HepG2 (cell line): ENCODE measurements around the gene ACSL6. TPM values are rescaled to one million over a fixed set of nuclear protein-coding genes. Genes with fewer than 3 reads are reported as not detected.

Experiments
- ADNP ChIP-seq: sonication (generic); formaldehyde crosslinking; IDR thresholded peaks from 2 replicates; pipeline ENCODE4 v1.4.0; 2020; ENCODE audit warnings: missing genetic modification reagents
- CHD2 ChIP-seq: IDR thresholded peaks from 2 replicates; pipeline ENCODE4 v1.6.1; 2011; ENCODE audit warnings: low read depth, low read length, improper control_type of control experiment
- CREB1 ChIP-seq, 2 experiments: fragments of 450-650 bp in 1 of 2; IDR thresholded peaks; 2 replicates each; pipeline ENCODE4 v1.6.1; 2016 to 2017; ENCODE audit warnings: control low read depth in 1 of 2, mild to moderate bottlenecking in 1 of 2, missing compliant biosample characterization in 1 of 2, missing genetic modification characterization in 1 of 2
- CREM ChIP-seq, 2 experiments: sonication (generic) in 1 of 2; formaldehyde crosslinking in 1 of 2; IDR thresholded peaks; 2 replicates each; pipeline versions ENCODE4 v1.4.0 to v1.6.1; 2016 to 2020; ENCODE audit warnings: antibody characterized with exemption in 1 of 2, mild to moderate bottlenecking in 1 of 2, missing genetic modification reagents in 1 of 2
- GPN1 ChIP-seq: sonication (generic); formaldehyde crosslinking; IDR thresholded peaks from 2 replicates; pipeline ENCODE4 v1.5.1; 2020; ENCODE audit warnings: missing genetic modification reagents, borderline replicate concordance
- GTF2F1 ChIP-seq: fragments of 150-350 bp; IDR thresholded peaks from 2 replicates; pipeline ENCODE4 v1.6.1; 2014; ENCODE audit warnings: low read length
- HDAC1 ChIP-seq: sonication (generic); formaldehyde crosslinking; IDR thresholded peaks from 2 replicates; pipeline ENCODE4 v1.5.1; 2020; ENCODE audit warnings: mild to moderate bottlenecking, missing genetic modification reagents
- HMGA1 ChIP-seq: sonication (generic); formaldehyde crosslinking; conservative IDR thresholded peaks from 2 replicates; pipeline ENCODE4 v1.4.0; 2020; ENCODE audit warnings: missing genetic modification reagents
- LCORL ChIP-seq, 2 experiments: fragments of 450-650 bp in 1 of 2; sonication (generic) in 1 of 2; formaldehyde crosslinking in 1 of 2; IDR thresholded peaks; 2 replicates each; pipeline versions ENCODE4 v1.5.0 to v1.6.1; 2017 to 2020; ENCODE audit warnings: antibody characterized with exemption in 1 of 2, missing genetic modification reagents in 1 of 2
- NR2F6 ChIP-seq, 2 experiments: IDR thresholded peaks; 2 replicates each; pipeline ENCODE4 v1.6.1; 2016; ENCODE audit warnings: antibody characterized with exemption in 1 of 2, mild to moderate bottlenecking in 1 of 2
- POLR2AphosphoS2 ChIP-seq: IDR thresholded peaks from 2 replicates; pipeline ENCODE4 v1.6.1; 2011; ENCODE audit warnings: low read depth, low read length, improper control_type of control experiment
- RFX5 ChIP-seq: IDR thresholded peaks from 2 replicates; pipeline ENCODE4 v1.6.1; 2011; ENCODE audit warnings: low read depth, low read length, improper control_type of control experiment
- SNRNP70 ChIP-seq: fragments of 200-400 bp; formaldehyde crosslinking; IDR thresholded peaks from 2 replicates; pipeline ENCODE4 v1.6.1; 2017; ENCODE audit warnings: mild to moderate bottlenecking, low read depth, low read length, moderate library complexity
- ZBTB1 ChIP-seq: sonication (generic); formaldehyde crosslinking; IDR thresholded peaks from 2 replicates; pipeline ENCODE4 v1.4.0; 2020; ENCODE audit warnings: missing genetic modification reagents, borderline replicate concordance
- ZBTB8A ChIP-seq: sonication (generic); formaldehyde crosslinking; IDR thresholded peaks from 2 replicates; pipeline ENCODE4 v1.4.0; 2020; ENCODE audit warnings: mild to moderate bottlenecking, low read depth, missing genetic modification reagents, borderline replicate concordance
- ZMYM4 ChIP-seq: sonication (generic); formaldehyde crosslinking; IDR thresholded peaks from 2 replicates; pipeline ENCODE4 v1.8.1; 2023; ENCODE audit warnings: mild to moderate bottlenecking, missing genetic modification reagents
- ZNF121 ChIP-seq: sonication (generic); formaldehyde crosslinking; IDR thresholded peaks from 2 replicates; pipeline ENCODE4 v1.5.0; 2020; ENCODE audit warnings: mild to moderate bottlenecking, missing genetic modification reagents
- ZNF224 ChIP-seq: sonication (generic); formaldehyde crosslinking; IDR thresholded peaks from 2 replicates; pipeline ENCODE4 v1.5.0; 2020; ENCODE audit warnings: mild to moderate bottlenecking, missing genetic modification reagents
- ZNF317 ChIP-seq: sonication (generic); formaldehyde crosslinking; IDR thresholded peaks from 2 replicates; pipeline ENCODE4 v1.5.0; 2020; ENCODE audit warnings: mild to moderate bottlenecking, missing genetic modification reagents
- ZNF484 ChIP-seq: sonication (generic); formaldehyde crosslinking; IDR thresholded peaks from 2 replicates; pipeline ENCODE4 v1.5.1; 2020; ENCODE audit warnings: mild to moderate bottlenecking, low read depth, missing genetic modification reagents, borderline replicate concordance
- ZNF574 ChIP-seq: sonication (generic); formaldehyde crosslinking; IDR thresholded peaks from 2 replicates; pipeline ENCODE4 v1.4.0; 2020; ENCODE audit warnings: missing genetic modification reagents
- ZNF605 ChIP-seq: sonication (generic); formaldehyde crosslinking; IDR thresholded peaks from 2 replicates; pipeline ENCODE4 v1.8.0; 2022; ENCODE audit warnings: mild to moderate bottlenecking, missing genetic modification reagents
- polyA plus RNA-seq, 8 experiments: library from polyadenylated mRNA; depleted of rRNA in 3 of 8; stranded (reverse) in 7 of 8; unstranded in 1 of 8; fragments of >200 nt; fragmentation: Illumina TruSeq in 4 of 8; extraction: Trizol in 4 of 8; gene quantifications; 2 replicates each; pipeline versions ENCODE4 v1.2.1 to v1.2.3, GENCODE V29; 2011 to 2016; ENCODE audit warnings: low read depth in 4 of 8, missing spikeins in 1 of 8, mixed read lengths in 1 of 8; ENCODE audit not compliant: insufficient read depth in 1 of 8
- total RNA-seq, 5 experiments: library from RNA; depleted of rRNA; stranded (reverse); fragments of >200 nt; fragmentation: Illumina TruSeq; extraction: Trizol; gene quantifications; 2 replicates each; pipeline ENCODE4 v1.2.3, GENCODE V29; 2016; ENCODE audit warnings: low read depth in 1 of 5
- TF ChIP-seq, protein P1 (sequence below): sonication (generic); formaldehyde crosslinking; IDR thresholded peaks from 2 replicates; pipeline ENCODE4 v1.8.1; 2023; ENCODE audit warnings: mild to moderate bottlenecking, moderate library complexity, missing genetic modification reagents
- TF ChIP-seq, protein P2 (sequence below): sonication (generic); formaldehyde crosslinking; IDR thresholded peaks from 2 replicates; pipeline ENCODE4 v1.4.0; 2020; ENCODE audit warnings: mild to moderate bottlenecking, low read depth, missing genetic modification reagents

ACSL6 gene
- total and polyA plus RNA-seq, 2 of the 13 experiments (the other 11 are each of a cell fraction or from before 2014, with no cell fraction given): 3.7 to 3.8 TPM

GRCh38 chr5:132012371-132013005, 1.0 kb upstream of the ACSL6 start (continued):
- TF ChIP-seq RFX5 (no peak), CREB1 (IDR thresholded peaks at IDR 0.05) (no peak), CREB1 (CRISPR knock-in tag; IDR thresholded peaks at IDR 0.05) (no peak), LCORL (IDR thresholded peaks at IDR 0.05) (no peak), LCORL (CRISPR knock-in tag; IDR thresholded peaks at IDR 0.05) (no peak), POLR2AphosphoS2 (no peak), NR2F6 (IDR thresholded peaks at IDR 0.05) (no peak), NR2F6 (CRISPR knock-in tag; IDR thresholded peaks at IDR 0.05) (no peak), ZNF605 (CRISPR knock-in tag) (no peak), ZNF224 (CRISPR knock-in tag) (no peak), ZBTB8A (CRISPR knock-in tag) (no peak), GPN1 (CRISPR knock-in tag) (no peak), HMGA1 (CRISPR knock-in tag) (no peak), ZNF484 (CRISPR knock-in tag) (no peak), ZNF317 (CRISPR knock-in tag) (0 out of 2 replicates have a peak, but pooled peaks have one; percentile 33), SNRNP70 (no peak), ZBTB1 (CRISPR knock-in tag) (0 out of 2 replicates have a peak, but pooled peaks have one; percentile 29), CREM (IDR thresholded peaks at IDR 0.05) (no peak), CREM (CRISPR knock-in tag; IDR thresholded peaks at IDR 0.05) (no peak), ADNP (CRISPR knock-in tag) (no peak), HDAC1 (no peak), CHD2 (no peak), GTF2F1 (no peak), ZNF121 (no peak), ZMYM4 (CRISPR knock-in tag) (peak; percentile 24; the same call in 1 of the 2 replicates), ZNF574 (peak; percentile 56; the same call in 1 of the 2 replicates)
- TF ChIP-seq, protein P1, sequence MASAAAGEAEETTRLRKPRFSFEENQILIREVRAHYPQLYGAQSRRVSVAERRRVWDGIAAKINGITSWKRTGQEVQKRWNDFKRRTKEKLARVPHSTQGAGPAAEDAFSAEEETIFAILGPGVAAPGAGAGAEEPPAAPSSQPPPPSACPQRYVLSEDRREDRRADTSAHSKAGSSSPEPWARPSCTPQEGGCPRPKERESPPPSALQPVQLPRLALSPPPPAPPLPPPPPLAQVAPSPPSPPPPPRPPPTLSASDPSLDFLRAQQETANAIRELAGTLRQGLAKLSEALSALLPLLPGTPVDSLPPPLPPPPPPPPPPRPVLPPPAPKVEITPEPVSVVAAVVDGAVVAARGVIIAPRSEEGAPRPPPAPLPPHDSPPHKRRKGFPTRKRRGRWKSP (CRISPR knock-in tag): no peak
- TF ChIP-seq, protein P2, sequence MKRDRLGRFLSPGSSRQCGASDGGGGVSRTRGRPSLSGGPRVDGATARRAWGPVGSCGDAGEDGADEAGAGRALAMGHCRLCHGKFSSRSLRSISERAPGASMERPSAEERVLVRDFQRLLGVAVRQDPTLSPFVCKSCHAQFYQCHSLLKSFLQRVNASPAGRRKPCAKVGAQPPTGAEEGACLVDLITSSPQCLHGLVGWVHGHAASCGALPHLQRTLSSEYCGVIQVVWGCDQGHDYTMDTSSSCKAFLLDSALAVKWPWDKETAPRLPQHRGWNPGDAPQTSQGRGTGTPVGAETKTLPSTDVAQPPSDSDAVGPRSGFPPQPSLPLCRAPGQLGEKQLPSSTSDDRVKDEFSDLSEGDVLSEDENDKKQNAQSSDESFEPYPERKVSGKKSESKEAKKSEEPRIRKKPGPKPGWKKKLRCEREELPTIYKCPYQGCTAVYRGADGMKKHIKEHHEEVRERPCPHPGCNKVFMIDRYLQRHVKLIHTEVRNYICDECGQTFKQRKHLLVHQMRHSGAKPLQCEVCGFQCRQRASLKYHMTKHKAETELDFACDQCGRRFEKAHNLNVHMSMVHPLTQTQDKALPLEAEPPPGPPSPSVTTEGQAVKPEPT (CRISPR knock-in tag): no peak
